GM19452 (cell line): ENCODE data around the gene KRTAP1-3.
"Not testable (repeated sequence)": the region's sequence is repeated elsewhere in the genome, so short reads cannot be mapped to it uniquely, and the experiment has no call there.

Experiments
- ATAC-seq: cut with Tn5 transposase; IDR thresholded peaks from one replicate; pipeline ENCODE4 v1.9.1; 2021; ENCODE audit not compliant: unreplicated experiment

The KRTAP1-3 gene

GRCh38 chr17:41054556-41054955 is 19.9 kb upstream of the KRTAP1-3 start:
- ATAC-seq: not testable (repeated sequence)

DNA sequence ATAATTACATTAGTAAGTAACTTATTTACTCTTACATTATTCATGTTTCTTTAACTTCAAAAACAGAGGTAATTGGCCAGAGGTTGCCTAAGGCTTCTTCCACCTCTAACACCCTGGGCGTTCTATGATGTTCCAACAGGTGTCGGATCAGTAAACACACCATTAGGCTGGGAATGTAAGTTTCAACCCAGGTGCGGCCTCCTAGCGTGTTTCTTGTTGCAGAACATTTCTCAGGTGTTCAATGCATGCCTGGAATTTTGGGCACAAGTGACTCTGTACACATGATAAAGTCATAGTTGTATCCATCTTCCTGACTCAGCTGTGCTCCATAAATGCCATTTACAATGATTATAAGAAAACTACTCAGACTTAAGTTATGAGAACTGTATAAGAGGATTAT is 19.4 kb upstream of the KRTAP1-3 start:
- ATAC-seq: no peak

- no peak for ATAC-seq
Observed at GRCh38 chr17:41052566-41052965, 17.9 kb upstream of the KRTAP1-3 start.

GRCh38 chr17:41049110-41049509 is 14.4 kb upstream of the KRTAP1-3 start:
- no peak for ATAC-seq

DNA sequence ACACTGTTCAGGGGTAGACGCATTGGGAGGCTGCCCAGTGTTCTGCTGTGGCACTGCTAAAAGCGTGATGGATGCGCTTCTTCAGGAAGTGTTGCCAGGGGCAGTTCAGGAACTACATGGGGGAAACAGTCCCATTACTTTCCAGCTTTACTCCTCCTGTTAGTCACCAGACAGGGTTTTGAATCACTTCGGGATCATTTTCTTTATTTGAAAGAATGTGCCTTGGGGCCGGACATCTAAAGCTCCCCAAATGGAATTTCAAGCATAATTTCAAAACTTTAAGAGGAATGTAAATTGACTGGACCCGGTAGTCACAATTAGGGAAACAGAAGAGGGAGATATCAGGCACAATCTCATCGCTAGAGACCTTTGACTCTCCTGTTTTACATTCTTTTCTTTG is 13.8 kb upstream of the KRTAP1-3 start:
- ATAC-seq: no peak

GRCh38 chr17:41046735-41047465 is 12.2 kb upstream of the KRTAP1-3 start, which contains the start of gene KRTAP2-1:
TSS of gene KRTAP2-1 (minus strand) at chr17:41047316. CDS start at chr17:41047267, 49 bp downstream.
- ATAC-seq: not testable (repeated sequence)

DNA sequence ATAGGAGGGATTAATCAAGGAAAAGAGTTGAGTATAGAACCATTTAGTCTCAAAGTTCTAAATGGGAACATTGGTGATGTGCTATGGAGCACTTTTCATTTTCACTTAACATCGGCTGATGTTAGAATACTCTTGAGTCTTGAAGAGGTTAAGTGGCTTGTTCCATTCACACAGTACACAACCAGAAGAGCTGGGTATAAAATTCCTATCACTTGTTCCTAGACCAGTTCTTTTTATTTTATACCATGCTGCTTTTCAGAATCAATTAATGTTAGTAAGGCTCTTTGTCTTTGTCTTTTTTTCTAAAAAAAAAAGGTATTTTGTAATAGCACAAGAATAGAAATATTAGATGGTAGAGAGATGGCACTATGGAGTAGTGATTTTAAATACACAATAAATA is 8.3 kb upstream of the KRTAP1-3 start:
- no peak for ATAC-seq

DNA sequence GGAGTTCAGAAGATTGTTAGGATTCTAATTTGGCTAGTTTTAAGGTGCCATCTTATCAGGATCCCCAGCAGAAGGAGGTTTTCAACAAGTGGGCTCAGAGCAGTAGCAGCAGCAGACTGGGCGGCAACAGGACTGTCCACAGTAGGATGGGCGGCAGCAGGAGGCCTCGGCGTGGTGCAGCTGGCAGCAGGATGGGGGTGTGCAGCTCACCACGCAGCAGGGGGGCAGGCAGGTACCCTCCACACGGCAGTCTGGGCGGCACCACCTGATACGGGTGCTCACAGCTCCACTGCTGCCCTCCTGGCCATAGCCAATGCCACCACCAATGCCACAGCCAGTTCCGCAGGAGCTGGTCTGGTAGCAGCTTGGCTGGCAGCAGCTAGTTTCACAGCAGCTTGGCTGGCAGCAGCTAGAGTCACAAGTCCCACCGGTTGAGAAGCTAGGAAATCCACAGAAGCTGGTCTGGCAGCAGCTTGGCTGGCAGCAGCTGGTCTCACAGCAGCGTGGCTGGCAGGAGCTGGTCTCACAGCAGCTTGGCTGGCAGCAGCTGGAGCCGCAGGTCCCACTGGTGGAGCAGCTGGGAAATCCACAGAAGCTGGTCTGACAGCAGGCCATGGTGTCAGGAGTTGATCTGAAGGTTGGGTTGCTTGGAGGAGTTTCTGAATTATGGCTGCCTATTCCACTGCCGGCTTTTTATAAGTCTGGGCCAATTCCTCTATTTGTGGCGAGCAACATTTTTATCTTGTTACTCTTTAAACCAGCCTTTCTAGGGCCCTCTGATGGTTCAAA is 6.3 kb upstream of the KRTAP1-3 start, which contains the start of gene KRTAP1-1:
KRTAP1-1 (minus strand) TSS at position 668 of the 789 bp plus-strand sequence; CDS start at position 615, 53 bp downstream.
- not testable (repeated sequence) for ATAC-seq

DNA sequence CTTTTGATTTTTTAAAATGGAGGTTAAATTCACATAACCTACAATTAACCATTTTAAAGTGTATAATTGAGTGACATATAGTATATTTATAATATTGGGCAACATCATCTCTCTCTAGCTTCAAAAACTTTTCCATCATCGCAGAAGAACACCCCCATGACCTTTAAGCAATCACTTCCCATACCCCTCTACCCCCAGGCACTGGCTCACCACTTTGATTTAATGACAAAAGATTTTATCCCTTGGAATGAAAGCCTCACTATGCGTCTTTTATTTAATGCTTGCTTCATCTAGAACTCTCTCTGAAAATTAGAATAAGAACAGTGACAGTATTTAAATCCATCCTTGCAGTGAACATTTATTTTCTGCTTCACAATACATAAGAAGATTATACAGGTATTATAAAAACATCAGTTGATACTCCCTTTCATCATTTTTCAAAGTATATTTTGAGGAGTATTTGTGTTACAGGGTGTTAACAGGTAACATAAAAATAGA is 3.2 kb upstream of the KRTAP1-3 start:
- ATAC-seq: no peak

GRCh38 chr17:41029633-41030245 is 4.9 kb downstream of the KRTAP1-3 start, which contains the start of gene KRTAP1-4:
TSS of gene KRTAP1-4 (minus strand) at chr17:41030195. CDS start at chr17:41030078, 117 bp downstream.
- ATAC-seq: no peak

DNA sequence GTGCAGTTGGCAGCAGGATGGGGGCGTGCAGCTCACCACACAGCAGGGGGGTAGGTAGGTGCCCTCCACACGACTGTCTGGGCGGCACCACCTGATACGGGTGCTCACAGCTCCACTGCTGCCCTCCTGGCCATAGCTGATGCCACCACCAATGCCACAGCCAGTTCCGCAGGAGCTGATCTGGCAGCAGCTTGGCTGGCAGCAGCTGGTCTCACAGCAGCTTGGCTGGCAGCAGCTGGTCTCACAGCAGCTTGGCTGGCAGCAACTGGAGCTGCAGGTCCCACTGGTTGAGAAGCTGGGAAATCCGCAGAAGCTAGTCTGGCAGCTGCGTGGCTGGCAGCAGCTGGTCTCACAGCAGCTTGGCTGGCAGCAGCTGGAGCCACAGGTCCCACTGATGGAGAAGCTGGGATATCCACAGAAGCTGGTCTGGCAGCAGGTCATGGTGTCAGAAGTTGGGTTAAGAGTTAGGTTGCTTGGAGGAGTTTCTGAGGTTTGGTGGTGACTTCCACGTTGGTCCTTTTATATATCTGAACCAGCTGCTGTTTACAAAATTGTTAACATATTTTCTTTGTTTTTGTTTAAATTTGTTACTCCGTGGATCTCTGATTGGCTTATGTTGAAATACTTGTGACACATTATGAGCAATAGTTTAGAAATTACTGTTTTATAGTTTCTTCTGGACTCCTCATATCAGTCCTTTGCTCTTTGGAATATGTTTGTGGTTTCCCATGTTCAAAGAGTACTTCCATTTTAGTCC is 7.8 kb downstream of the KRTAP1-3 start, which contains the start of gene KRTAP1-5:
KRTAP1-5 (minus strand) TSS at position 494 of the 757 bp plus-strand sequence; CDS start at position 441, 53 bp downstream.
- no peak for ATAC-seq

DNA sequence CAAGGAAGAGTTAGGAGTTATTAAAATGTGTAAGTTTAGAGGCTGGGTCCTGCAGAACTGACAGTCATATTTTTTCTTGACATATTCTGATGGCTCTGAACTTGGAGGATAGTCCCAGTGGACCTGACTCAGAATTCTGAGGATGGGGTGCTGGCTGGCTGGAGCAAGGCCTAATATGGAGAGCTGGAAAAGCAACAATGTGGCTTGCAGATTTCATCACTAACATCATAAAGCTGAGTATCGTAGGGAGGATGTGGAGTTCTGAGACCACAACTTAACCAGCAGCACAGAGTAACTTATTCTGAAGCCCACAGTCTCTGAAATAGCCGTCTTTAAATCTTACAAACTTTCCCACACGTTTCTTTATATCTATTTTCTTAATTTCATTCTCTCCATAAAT is 10.0 kb downstream of the KRTAP1-3 start:
- no peak for ATAC-seq

- ATAC-seq: no peak
Observed at GRCh38 chr17:41020336-41020735, 14.3 kb downstream of the KRTAP1-3 start.

DNA sequence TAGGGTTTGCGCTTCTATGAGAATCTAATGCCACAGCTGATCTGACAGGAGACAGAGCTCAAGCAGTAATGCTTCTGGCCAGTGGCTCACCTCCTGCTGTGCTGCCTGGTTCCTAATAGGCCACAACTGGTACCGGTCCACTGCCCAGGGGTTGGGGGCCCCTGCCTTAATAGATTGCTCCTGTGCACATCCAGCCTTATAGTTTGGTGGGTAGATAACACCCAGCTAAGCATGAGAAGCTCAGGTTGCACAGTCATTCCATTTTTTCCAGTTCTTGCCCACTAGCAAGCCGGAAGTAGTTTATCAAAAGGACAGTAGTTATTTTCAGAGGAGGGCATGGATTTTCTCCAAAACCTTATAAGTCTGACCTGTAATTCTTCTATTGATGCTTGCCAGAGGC is 15.3 kb downstream of the KRTAP1-3 start:
- no peak for ATAC-seq

GRCh38 chr17:41018541-41018940 is 16.1 kb downstream of the KRTAP1-3 start:
- no peak for ATAC-seq

- ATAC-seq: no peak
Observed at GRCh38 chr17:41016578-41017215, 18.0 kb downstream of the KRTAP1-3 start.

- no peak for ATAC-seq
Observed at GRCh38 chr17:41015454-41015853, 19.2 kb downstream of the KRTAP1-3 start.

DNA sequence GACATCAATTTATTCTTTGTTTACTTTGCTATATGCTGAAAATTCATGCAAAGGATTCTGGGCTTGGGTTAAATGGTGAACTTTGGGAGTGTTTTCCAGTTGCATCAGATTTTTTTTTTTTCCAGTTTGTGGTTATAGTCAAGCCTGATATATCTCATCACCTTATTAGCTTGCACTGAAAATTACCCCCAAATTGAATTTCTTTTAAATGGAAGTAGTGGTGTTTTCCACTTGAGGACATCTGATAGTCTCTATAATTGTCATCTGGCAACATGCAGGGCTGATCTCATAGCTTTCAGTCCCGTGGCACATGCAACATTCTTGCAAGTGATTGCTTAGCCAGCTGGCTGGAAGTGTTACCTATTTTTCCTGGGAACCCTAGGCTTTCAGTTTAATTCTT is 21.1 kb downstream of the KRTAP1-3 start:
- no peak for ATAC-seq

DNA sequence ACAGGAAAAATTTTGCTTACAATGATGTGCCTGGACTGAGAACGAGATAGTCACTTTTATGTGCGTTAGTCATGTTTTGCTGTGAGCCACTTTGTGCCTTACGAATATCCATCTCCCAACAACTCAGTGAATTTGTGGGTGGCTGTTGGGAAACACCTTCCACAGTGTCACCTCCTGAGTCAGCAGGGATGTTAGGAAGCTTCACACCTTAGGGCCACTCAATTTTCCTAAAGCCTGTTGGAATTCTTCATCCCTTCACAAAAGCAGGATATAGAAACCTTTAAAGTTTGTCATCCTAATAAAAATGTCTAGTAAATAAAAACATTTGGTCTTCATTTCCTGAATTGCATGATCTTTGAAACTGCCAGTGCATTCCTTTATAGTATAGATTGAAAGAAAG is 21.5 kb downstream of the KRTAP1-3 start:
- ATAC-seq: no peak
